DMS53 treated with DMSO at 0.1 percent for 48 hours (cell line): Measurements from ENCODE around the gene KRTAP3-2.

Experiments used
- DNase-seq: peaks from one replicate; lab custom pipeline; 2025; ENCODE audit not compliant: unreplicated experiment; lab: John Stamatoyannopoulos, UW

Gene KRTAP3-2

DNA sequence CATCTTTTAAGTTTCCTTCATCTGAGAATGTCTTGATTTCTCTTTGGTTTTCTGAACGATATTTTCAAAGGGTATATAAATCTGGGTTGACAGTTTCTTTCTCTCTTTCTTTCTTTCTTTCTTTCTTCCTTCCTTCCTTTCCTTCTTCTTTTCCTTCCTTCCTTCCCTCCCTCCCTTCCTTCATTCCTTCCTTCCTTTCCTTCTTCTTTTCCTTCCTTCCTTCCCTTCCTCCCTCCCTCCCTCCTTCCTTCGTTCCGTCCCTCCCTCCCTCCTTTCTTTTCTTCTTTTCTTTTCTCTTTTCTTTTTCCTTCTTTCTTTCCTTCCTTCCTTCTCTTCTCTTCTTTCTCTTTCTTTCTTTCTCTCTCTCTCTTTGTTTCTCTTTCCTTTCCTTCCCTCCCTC lies 25.3 kb downstream of the KRTAP3-2 start:
- DNase-seq, result no peak

DNA sequence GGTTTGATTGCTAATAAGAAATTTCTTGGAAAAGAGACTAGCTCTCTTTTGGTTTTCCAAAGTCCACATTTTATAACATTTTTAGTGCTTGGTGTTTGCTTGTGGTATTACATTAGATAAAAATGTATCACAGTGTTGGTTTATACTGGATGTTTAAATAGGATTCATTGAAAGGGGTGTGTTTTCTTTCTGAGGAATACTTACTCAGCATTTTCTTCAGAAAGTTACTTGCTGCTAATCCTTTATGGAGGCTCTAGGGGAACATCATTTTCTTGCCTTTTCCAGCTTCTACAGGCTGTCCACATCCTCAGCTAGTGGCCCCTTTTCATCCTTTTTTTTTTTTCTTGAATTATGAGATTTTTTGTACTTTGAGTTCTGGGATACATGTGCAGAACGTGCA lies 32.1 kb downstream of the KRTAP3-2 start:
- DNase-seq, result no peak

DNA sequence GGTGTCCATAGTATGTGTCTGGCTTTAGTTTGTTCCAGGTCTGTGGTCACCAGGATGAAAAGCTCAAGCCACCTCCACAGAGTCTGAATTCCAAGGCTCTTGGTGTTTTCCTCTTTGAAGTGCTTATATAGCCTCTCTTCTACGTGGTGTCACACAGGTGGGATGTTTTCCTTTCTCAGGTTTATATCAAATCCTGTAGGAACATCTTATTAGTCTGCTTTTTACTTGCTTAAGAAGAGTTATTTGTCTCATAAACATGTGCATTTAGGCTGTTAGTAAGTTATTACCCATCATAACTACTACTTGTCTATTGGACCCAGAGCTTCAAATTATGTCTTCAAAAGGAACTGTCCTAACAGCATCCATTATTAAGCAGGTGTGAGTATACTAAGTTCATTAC lies 32.9 kb downstream of the KRTAP3-2 start, which contains the start of gene KRT39:
KRT39 (minus strand) TSS at position 101 of the 400 bp plus-strand sequence; CDS start at position 9, 92 bp downstream.
- DNase-seq, result no peak

DNA sequence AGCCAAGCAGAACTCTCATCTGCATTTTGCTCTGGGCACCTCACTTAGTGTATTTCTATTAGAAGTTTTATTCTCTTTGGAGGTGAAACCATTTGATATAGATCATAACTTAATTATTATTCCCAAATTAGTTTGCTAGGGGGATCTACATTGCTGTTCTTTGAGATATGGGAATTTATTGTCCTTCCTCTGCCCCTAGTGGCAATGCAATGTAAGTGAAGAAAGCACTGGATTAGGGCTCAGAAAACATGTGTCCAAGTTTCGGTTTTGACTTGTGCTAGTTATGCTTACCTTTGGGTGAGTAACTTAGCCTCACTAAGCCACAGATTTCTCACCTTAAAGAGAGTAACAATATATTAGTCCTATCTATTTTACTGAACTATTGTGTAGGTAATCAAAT lies 35.9 kb downstream of the KRTAP3-2 start:
- peak; percentile 5 for DNase-seq

DNA sequence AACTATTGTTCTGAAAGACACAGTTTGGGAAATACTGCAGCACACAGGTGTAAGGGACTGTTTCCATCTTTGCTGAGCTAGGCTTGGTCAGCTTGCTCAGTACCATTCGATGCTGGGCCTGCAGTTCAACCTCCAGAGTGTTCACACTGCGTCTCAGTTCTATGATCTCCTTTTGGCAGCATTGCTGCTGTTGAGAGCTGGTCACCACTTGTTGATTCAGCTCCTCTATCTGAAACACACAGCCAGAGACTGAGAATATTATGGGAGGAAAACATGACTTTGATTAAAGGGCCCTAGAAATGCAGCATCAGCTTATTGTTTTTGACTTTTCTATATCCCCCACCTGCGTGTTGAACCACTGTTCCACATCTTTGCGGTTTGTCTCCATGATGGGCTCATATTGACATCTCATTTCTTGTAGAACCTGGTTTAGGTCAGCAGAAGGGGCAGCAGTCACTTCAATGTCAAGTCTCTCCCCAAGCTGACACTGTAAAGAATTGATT lies 37.6 kb downstream of the KRTAP3-2 start:
- DNase-seq, result no peak

DNA sequence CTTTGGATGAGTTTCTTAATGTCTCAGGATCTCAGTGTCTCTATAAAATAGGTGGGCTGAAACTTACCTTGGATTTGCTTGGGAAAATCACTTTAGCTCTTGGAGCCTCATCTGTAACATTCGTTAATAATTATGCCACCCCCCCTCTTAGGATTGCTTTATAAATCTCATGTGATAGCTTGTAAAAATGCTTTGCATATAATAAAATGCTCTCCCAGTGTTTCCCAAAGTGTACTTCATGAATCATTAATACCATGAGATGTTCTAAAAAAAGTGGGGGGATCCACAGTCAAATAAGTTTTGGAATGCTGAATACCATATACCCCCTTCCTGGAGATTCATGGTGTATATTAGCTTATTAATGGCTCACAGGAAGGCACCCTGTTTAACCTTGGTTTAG lies 38.1 kb downstream of the KRTAP3-2 start:
- DNase-seq, result no peak

DNA sequence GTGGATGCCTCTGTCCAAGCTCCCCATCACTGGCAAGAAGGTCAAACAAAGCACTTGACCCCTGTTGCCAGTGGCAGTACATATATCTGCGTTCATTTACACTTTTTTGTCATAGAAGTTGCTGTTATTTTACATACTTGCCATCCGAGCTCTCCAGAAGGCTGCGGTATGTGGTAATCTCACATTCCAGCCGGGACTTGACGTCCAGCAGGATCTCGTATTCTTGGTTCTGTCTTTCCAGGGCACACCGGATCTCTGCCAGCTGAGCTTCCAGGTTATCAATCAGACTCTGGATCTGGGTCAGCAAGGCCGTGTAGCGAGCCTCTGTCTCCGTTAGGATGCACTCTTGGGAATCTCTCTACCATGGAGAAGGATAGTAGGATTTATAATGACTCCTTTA lies 39.6 kb downstream of the KRTAP3-2 start:
- no peak for DNase-seq

DNA sequence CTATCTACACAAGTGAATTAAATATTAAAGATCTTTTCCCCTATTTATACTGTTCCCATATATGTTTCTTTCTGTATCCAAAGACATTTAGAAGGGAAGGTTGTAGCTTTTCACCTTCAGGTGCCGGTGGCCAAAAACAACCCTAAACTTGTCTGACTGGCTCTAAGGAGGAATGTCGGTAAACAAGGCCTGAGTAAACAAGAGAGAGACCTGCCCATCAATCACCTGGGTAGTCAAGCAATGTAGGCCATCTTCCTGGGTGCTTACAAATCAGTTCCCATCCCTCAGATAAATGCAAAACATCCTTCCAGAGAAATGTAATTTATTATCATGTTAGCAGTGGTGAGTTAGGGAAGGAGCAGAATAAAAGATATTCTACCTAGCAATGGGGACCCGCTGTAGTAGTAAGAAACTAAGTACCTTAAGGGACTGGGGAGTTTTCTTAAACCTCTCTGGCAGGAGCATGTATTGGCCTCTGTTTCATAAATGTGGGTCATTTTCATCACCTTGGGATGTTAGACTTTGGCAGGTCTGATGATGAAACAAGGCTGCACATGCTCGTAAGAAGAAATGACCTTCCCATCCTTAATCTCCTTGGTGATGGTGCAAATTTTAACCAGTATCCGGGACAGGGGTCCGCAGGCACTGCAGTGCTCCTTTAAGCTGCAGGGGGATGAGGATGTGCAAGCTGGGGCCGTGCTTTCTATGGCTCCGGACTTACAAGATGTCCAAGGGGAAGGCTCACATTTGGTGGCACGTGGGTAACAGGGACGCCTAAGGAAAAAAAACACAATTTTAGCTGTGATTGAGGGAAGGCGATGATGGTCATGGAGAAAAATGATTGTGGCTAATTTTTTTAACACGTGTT lies 41.4 kb downstream of the KRTAP3-2 start:
- peak; percentile 54 for DNase-seq

DNA sequence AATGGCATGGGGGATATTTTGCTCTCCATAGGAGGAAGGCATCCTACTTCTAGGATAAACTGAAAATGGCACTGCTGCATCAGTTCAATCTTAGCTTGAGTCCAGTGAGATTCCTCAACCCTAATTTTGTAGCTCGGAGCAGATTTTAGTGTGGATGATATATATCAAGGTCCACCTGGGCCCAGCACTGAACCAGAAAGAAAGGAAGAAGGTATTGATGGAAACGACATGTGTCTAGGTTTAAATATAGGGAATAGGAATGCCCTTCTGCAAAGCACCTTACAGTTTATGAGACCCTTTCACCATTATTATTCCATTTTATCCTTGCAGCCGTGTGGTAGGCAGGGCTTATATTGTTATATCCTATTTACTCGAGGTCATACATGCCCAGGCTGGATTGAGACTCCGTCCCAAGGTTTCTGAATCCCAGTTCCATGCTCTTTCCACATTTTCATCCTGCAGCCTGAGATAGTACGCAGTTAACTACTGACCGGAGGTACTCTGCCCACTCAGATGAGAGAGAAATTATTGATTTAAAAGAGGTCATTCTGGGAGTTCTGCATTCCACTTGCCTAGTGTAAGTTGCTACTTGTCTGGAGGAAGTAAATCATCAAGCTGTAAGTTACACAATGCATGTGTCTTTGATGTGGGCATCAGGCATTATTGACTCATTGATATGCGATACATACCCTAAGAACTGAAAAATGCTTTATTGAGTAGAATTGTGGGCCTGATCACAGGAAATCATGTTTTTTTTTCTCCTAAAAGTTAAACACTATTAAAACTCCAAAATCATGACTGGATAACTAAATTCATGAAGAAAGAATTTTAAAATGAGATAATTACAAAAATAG lies 43.1 kb downstream of the KRTAP3-2 start:
- peak; percentile 81 for DNase-seq

DNA sequence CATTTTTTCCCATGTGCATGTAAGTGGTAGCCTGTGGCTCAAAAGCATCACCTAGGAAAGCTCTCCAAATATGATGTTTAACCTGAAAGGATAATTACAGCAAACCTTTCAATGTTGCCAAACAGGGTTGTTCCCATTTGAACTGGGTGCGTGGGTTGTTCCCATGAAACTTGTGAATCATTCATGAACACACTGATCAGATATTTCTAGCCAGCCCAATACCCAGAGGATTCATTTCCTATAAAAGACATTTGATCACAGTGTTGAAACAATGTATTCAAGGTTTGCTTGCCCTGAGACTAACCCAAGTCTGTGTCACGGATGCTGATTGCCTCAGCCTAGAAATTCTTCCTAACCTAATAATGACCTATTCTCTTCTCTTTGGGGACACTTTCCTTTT lies 45.8 kb downstream of the KRTAP3-2 start:
- no peak for DNase-seq

DNA sequence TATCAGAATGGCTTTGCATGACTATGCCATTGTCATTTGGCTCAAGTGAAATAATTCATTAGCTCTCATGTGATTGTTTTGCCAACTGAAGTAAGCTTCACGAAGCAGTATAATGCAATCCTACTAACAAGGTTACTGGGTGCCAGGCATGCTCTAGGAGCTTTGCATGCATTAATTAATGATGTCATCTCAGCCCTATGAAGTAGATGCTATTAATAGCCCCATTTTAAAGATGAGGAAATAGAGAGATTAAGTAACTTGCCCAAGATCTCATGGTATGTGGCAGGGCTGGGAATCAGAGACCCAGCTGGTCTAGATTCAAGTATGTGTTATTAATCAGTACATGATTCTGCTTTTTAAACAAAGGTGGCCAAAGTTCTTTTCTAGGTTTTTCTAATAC lies 47.0 kb downstream of the KRTAP3-2 start:
- no peak for DNase-seq

DNA sequence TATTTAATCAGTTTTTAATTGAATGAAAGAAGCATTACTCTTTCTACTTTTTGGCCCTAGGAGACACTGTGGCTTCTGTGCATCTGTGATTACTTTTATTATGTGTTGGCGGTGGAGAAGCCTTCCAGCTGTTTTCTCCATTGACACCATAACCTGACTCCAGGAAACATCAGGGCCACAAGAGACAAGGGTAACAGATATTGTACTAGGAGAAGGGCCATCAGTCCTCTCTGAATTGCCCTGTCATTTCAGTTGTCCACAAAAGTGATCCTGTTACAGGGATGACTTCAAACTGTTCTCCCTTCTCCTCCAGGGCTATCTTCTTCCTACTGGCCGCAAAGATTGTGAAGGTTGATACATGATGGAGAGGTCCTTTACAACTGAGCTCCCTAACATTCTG lies 47.6 kb downstream of the KRTAP3-2 start:
- no peak for DNase-seq

DNA sequence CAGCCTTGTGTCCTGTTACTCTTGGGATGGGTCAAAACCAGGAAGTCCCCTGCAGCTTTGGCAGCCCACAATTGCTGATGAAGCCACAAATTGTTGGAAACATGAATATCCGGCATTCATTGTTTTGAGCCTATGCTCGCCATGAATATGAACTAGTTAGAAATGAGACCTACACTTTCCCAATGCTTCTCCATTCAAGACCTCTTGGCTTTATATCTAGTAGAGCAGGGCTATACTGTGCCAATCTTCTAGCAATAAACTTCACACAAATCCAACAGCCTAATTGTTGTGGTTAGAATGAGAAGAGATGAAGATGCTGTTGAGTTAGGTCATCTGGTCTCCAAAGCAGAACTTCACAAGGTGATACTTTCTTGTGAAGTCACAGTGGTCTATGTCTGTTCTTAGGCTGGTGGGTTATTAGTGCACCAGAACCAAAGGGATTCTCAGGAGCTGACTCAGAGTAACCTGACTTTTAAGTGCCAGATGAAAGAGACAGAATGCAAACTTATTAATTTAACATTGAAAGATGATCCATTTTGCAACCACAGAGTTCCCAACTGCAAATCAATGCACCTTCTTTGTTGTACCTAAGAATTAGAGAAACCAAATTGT lies 48.6 kb downstream of the KRTAP3-2 start:
- no peak for DNase-seq

DNA sequence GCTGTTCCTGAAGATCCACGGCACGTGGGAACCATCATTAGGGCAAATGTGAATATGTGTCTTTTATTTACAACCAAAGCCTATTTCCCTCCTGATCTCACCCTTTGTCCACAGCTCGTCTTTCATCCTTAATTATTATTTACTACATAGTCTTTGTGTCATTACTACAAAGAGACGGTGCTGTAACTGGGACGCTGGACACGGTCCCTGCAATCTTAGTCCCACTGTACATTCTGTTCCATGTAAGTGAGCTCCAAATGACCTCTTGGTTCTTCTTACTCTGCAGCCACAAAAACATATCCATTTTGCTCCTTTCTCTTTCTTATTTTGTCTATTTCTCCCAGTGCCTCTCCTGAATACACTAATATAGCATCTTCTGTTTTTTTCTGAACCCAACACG lies 49.5 kb downstream of the KRTAP3-2 start:
- DNase-seq, result no peak

DNA sequence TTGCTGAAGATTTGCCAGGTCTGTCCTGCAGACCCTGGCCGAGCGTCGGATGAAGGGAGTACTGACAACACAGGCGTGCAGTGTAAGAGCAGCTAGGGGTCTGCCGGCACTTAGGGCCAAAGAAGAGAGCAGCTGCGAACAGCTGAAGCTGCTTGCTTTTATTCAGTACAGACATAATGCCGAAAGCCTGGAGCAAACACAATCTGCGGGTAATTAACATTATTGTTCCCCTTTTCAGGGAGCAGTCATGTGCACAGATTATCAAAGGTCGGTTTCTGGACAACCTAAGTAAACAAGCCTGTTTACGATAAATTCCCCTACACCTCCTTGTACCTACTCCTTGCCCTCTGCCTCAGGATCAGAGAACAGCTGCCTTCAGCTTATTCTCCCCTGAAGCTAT lies 50.3 kb downstream of the KRTAP3-2 start:
- DNase-seq, result no peak
